RPMI8226 (cell line): ENCODE results near the gene INSL4.

Experiments
- DNase-seq: peaks from one replicate; pipeline ENCODE4 v3.0.0-alpha.2; 2015

INSL4 gene

DNA sequence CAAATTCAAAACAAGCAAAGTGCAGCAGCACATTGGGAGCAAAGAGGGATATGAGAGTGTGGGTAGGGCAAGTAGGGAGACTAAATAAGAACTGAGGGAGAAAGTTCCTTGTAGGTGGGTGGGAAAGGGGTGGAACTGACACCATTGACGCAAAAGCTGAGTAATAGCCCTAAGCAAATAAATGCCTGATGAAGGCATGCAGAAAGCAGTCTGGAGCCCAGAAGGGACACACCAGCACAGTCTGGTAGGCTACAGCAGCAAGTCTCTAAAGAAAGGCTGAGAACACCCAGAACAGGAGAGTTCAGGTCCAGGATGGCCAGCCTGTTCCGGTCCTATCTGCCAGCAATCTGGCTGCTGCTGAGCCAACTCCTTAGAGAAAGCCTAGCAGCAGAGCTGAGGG is at the start of gene INSL4:
Gene INSL4, plus strand, starts transcription at position 208 of the 400 bp plus-strand sequence. Its CDS starts 105 bp downstream, at position 313.
- no peak for DNase-seq

DNA sequence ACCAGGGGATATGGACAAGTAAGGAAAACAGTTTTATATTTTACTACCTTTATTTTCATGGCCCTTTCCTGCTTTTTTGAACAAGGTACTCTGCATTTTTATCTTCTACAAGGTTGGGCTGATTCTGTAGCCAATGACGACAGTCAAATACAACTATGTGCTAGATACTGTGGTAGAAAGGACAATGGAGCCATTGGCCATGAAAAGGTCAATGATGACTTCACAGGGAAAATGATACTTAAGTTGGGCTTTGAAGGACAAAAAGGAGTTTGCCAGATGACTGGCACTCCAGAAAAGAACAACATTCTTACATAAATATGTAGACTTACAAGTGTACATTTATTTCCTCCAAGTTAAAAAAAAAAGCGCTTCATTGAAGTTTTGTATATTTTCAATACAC is 46.4 kb upstream of the INSL4 start:
- no peak for DNase-seq

DNA sequence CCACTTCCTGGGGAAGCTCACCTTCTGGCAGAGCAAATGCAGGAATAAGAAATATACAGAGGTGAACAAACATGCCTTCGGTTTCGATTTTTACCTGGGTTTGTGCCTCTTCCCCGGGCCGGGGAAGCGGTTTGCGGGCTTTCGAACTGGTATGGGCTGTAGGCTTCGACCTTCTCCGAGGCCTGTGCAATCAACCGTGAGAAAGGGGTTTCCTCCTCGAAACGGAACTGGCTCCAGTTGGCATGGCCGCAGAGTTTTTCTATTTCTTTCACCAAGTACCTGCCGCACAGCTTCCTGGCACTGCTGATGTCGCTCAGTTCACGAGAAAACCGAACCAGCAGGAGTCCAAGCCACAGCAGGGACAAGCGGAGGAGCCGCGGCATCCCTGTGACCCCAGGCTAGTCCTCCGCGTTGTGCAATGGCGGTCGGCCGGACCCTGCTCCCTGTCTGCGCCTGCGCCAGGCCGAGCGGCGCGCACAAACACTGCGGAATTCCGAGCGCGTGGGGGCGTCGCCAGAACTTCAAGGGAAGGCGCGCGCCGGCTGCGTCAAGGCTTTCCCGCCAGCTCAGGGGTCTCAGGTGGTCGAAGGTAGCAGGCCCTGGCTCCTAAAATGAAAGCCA is 45.9 kb upstream of the INSL4 start, which contains the start of gene INSL6:
Gene INSL6, minus strand, starts transcription at position 420 of the 621 bp plus-strand sequence. Its CDS starts 37 bp downstream, at position 383.
- no peak for DNase-seq

DNA sequence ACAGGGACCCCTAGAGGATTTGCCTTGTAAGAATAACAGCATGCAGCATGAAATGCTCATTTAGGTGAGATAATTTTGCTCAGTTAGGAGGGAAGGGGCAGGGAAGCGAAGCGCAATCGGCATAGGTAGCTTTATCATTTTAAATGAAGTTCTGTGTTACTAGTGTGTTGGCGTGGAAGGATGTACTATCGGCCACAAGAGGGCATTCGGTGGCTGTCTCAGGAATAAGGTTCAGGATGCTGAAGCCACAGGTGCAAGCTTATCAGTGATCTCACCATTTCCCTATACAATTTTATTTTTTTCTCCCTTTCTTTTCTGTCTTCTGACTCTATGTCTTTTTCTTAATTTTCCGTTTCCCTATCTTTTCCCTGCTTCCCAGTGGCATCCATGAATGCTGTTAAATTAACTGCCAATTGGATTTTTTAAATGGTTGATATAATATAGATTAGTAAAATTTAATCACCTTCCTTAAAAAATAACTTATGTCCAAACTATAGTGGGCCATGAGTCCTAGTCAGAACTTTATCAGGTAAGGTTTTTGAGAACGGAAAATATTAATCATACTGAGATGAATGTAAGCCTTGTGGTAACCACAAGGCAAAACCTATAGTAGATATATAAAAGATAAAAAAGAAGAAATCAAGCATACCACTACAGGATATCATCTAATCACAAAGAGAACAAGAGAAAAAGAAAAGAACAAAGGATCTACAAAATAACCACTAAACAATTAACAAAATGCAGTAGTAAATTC is 44.6 kb upstream of the INSL4 start:
- DNase-seq, result peak; percentile 52

DNA sequence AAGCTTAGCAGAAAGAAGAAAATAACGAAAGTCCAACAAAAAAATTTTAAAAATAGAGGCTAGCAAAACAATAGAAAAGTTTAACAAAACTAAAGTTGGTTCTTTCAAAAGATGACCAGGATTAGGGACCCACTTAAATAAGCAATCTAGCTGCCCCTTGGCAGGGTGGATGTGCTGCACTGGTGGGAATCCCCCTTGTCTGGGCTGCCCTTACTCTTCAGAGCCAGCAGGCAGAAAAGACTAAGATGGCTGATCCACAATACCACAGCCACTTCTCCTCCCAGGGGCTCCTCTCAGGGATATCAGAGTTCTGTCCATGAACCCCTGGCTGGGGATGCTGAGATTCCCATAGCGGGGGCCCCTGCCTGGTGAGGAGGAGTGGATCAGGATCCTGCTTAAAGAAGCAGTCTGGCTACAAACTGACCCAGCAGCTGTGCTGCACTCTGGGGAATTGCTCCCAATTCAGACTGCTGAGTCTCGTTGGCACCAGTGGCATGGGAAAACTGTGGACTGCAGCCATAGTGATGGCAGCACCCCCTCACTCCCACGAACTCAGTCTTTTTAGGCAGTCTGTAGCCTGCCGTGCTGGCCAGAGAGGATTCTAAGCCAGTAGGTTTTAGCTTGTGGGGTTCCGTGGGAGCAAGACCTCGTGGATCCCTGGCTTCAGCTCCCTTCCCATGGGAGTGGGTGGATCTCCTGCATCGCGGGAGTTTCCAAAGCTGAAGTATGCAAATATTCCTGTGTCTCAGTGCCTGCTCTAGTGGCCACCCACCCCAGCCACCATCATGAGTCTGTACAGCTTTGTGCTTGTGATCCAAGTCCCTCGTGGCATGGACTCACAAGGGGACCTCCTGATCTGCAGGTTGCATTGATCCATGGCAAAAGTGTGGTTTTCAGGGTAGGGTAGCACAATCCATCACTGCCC is 42.9 kb upstream of the INSL4 start:
- no peak for DNase-seq

DNA sequence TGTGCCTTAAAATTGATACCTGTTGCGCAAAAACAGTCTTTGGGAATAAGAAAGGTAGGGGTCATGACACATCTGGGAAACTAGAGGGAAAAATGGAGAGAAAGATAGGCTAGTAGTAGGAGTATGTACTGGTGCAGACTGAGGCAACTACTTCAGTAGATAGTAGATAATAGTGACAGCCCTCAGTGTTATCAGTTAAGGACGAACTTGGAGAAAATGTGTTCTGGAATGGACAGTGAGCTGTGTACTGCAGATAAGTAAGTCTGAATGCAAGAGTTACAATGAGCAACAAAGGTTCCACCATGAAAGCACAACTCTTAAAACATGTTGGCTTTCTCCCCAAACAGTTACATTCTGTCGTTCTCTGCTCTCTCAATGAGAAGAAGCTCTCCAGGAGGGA is 39.2 kb upstream of the INSL4 start:
- DNase-seq, result no peak

DNA sequence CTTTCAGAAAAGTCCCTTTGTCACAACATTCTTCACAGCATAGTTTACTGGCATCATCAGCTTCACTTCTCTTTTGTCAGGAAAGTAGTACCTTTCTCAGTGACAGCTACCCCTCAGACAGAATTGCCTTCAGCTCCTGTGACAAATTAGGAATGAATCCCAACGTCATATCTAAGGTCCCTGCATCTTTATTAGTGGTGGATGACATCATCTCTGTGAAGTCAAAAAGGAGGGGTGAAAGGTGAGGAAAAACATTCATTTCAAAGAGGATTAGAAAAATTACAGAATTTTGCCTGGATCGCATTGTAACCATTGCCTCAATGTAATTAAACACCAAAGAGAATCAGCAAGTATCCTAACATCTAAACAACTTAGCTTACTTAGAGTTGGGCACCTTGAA is 37.9 kb upstream of the INSL4 start:
- no peak for DNase-seq

DNA sequence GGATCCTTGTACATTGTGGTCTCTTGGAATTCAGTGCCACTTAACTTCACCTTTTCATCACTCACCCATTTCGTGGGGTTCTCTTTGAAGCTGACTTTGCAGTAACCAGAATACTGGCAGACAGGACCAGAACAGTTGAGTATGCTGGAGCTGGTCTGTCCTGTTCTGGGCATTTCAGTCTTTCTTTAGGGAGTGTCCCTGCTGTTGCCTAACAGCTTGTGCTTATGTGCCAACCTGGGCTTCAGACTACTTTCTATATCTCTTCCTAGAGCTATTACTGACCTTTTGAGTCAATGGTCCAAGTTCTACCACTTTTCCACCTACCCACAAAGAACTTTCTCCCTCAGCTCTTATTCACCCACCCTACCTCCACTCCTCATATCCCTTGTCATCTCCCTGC is 35.8 kb upstream of the INSL4 start:
- DNase-seq, result no peak

DNA sequence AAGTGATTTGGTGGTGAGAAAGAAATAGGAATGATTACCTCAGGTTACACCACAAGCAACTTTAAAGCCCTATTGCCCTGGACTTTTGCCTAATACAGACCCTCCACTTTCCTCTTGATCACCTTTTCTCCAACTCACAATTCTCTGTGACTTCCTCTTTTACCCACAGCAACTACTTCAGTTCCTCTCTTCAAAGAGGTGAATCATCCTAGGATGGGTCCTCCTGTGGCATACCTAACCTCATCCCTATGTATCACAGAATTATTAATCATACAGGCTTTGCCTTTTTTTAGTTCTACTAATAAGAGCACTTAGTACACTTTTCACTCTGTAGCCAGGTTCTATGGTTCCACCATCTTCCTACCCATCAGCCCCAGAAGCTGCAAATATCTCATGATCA is 26.1 kb upstream of the INSL4 start:
- DNase-seq, result no peak

DNA sequence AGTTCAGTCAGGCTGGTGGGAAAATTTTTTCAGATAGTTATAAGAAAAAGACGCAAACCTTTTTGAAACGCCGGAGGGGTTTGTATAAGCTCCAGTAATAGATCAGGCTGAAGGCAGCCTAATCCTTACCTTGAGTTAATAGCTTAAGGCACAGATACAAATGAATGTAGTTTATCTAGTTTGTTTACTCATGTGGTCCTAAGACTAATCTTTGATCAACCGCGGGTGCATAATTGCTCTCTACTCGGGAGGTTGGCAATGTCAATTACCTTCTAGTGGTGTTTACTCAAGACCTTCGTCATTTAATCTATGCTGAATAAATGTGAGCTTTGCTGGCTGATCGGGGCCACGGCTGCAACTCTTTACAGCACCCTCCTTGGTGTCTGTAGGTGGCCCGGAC is 665 bp upstream of the INSL4 start:
- no peak for DNase-seq

DNA sequence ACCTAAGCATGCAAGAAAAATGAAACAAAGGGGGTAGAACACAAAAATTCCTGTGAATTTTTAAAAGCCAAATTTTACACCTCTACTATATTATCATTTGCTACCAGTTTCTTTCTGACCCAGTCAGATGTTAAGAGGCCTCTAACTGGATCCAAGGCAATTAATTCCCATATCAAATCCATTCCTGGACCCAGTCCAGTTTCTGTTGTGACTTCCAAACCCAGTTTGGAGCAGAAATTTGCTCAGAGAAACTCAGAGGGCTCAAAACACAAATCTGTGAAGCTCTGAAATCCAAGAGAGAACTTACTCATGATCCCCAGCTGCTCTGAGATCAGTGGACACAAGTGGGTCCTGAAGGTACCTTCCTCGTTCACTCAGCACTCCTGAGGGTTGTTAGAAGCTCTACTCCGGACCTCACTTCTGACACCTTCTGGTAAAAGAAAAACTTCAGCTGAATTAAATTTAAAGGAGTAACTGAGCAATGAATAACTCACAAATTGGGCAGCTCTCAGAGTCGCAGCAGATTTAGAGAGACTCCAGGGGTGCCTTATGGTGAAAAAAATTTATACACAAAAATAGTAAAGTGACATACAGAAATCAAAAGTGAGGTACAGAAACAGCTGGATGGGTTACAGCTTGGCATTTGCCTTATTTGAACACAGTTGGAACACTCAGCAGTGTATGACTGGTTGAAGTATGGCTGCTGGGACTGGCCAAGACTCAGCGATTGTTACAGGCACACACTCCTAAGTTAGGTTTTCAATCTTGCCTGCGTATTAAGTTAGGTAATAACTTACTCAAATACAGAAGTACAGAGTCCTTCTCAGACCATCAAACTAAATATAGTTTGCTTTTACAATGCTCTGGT is 32.4 kb downstream of the INSL4 start:
- peak; percentile 12 for DNase-seq

DNA sequence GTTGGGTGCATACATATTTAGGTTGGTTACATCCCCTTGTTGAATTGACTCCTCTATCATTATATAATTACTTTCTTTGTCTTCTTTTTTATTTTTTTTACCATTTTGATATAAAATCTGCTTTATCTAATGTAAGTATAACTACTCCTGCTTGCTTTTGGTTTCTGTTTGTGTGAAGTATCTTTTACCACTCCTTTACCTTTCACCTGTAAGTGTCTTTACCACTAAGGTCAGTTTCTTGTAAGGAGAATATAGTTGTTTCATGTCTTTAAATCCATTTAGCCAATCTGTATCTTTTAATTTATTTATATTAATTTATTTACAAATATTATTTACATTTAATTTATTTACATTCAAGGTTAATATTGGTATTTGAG is 33.0 kb downstream of the INSL4 start:
- DNase-seq, result no peak

DNA sequence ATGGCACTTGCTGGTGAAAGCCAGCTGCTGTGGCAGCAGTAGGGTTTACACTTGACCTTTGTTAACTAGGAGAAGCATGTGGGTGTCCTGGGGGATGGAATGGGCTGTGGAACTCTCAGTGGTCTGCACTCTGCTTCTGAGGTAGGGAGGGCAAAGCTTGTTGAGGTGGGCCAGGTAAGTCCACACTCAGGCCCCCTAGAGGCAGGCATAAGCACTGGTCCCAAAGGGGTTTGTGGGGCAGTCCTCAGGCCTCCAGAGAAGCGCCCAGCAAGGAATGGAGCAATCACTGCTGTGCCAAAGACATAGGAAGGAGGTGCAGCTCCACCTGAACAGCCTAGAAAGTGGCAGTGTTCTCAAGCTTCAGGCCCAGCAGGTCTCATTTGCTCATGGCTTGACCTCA is 34.7 kb downstream of the INSL4 start:
- DNase-seq, result no peak

DNA sequence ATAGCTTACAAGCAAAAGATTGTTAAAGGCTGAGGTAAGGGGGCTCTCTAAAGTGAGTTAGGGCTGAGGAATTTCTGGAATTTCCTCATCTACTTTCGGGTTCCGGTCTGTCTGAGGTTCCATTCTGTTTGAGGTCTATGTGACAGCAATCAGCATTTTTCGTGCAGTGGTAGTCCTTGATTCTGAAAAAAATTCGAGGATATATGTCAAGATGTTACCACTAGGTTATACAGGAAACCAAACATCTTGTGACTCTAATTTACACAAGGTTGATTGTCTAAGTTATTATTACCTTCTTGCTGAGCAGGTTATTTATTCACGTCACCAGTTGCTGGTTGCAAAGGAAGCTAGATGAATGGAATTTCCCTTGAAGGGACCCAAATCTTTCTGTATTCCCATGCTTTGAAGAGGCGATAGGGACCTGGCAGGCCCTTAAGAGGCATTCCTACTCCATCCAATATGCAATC is 38.1 kb downstream of the INSL4 start:
- DNase-seq, result no peak

DNA sequence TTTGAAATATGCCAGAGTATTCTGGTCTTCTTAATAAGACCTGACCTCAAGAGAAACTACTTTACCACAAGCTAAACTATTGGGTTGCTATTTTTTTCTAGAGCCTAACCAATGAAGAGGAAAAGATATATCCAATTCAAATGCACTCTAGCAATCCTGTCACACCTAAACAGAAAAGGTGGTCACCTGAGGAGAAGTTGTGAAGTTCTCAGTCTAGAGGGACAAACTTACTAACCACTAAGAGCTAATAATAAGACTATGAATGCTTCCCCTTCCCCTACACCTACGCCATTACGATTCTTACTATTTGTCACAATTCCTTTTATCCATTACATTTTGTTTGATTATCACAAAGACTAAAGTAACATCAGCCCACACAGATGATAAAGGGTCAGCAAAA is 43.6 kb downstream of the INSL4 start:
- DNase-seq, result no peak

DNA sequence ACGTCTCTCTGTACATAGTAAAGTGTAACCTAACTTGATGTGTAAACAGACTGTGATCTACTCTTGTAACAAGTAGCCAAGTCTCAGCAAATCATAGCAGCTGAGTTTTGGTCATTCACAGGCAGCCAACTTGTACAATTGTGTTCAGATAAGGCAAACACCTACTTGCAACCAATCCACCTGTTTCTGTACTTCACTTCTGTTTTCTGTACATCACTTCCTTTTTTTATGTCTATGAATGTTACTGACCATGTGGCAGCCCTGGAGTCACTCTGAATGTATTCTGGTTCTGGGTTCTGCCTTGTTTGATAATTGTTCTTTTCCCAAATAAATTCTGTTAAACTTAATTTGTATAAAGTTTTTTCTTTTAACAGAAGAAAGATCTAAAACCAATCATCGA is 47.3 kb downstream of the INSL4 start:
- DNase-seq, result no peak
